Sigmoid colon (tissue), 7 donors: Measurements from ENCODE around the gene SLC25A10. TPM values are rescaled to one million over a fixed set of nuclear protein-coding genes. Genes with fewer than 3 reads are reported as not detected.

ENCODE experiments used
- DNase-seq: peaks from one replicate; pipeline ENCODE4 v3.0.0-alpha.2; 2019
- H3K27ac ChIP-seq, 4 donors: fragments of 200-600 bp; sonication (generic); one replicate each; pipeline ENCODE4 v1.5.1; 2016 to 2019; ENCODE audit warnings: mild to moderate bottlenecking in 1 of 4
- H3K27me3 ChIP-seq, 3 donors: fragments of 200-600 bp; sonication (generic); one replicate each; pipeline ENCODE4 v1.5.1; 2019; ENCODE audit warnings: mild to moderate bottlenecking in 1 of 3
- H3K36me3 ChIP-seq, 4 donors: fragments of 200-600 bp; sonication (generic); one replicate each; pipeline ENCODE4 v1.5.1; 2016 to 2019
- H3K4me1 ChIP-seq, 4 donors: fragments of 200-600 bp; sonication (generic); one replicate each; pipeline ENCODE4 v1.5.1; 2017 to 2019
- H3K4me3 ChIP-seq, 4 donors: fragments of 200-600 bp; sonication (generic); one replicate each; pipeline ENCODE4 v1.5.1; 2017 to 2019; ENCODE audit warnings: mild to moderate bottlenecking in 2 of 4, moderate library complexity in 1 of 4
- H3K9me3 ChIP-seq, 4 donors: fragments of 200-600 bp in 3 of 4; sonication (generic) in 3 of 4; one replicate each; pipeline versions ENCODE4 v1.5.1 to v1.6.1; 2013 to 2019
- CTCF ChIP-seq, 4 experiments: fragments of 450-650 bp in 3 of 4; fragments of 200-600 bp in 1 of 4; IDR thresholded peaks; one replicate each; pipeline ENCODE4 v1.5.1; 2016 to 2019; ENCODE audit warnings: antibody characterized with exemption in 4 of 4, mild to moderate bottlenecking in 3 of 4, moderate library complexity in 2 of 4
- EP300 ChIP-seq, 4 donors: sonication (generic); formaldehyde crosslinking; IDR thresholded peaks; one replicate each; pipeline ENCODE4 v1.6.1; 2017; ENCODE audit warnings: antibody characterized with exemption in 4 of 4
- POLR2A ChIP-seq, 2 donors: fragments of 450-650 bp; IDR thresholded peaks; one replicate each; pipeline ENCODE4 v1.6.1; 2016; ENCODE audit warnings: antibody characterized with exemption in 2 of 2, mild to moderate bottlenecking in 2 of 2, moderate library complexity in 2 of 2
- POLR2AphosphoS5 ChIP-seq, 4 donors: sonication (generic); formaldehyde crosslinking; IDR thresholded peaks; one replicate each; pipeline ENCODE4 v1.6.1; 2017; ENCODE audit warnings: antibody characterized with exemption in 4 of 4
- WGBS, 2 donors: extraction: QIAGEN DNeasy Blood & Tissue Kit; methylation state at CpG; one replicate each; pipeline ENCODE4 v1.1.7; 2013; 5-methylcytosine and 5-hydroxymethylcytosine counted together
- intact Hi-C: fragments of 100-400 bp; cut with DNase I; formaldehyde crosslinking; loops from one replicate; pipeline ENCODE4 v1.15.1; 2023
- polyA plus RNA-seq, 3 donors: library from polyadenylated mRNA; stranded (reverse); fragments of 200-250 nt; gene quantifications; one replicate each; pipeline ENCODE4 v1.2.3, GENCODE V29; 2013
- total RNA-seq, 4 donors: library from RNA; depleted of rRNA; stranded (reverse); fragments of >200 nt; gene quantifications; one replicate each; pipeline ENCODE4 v1.1.0, GENCODE V29; 2016
- donor health status: healthy with polysubstance abuse.
- donor health status: Bipolar disorder and iron deficiency.
- donor health status: healthy.

The SLC25A10 gene
- total and polyA plus RNA-seq, 7 donors = 0.99 to 63.2 (median 7.1) TPM

DNA sequence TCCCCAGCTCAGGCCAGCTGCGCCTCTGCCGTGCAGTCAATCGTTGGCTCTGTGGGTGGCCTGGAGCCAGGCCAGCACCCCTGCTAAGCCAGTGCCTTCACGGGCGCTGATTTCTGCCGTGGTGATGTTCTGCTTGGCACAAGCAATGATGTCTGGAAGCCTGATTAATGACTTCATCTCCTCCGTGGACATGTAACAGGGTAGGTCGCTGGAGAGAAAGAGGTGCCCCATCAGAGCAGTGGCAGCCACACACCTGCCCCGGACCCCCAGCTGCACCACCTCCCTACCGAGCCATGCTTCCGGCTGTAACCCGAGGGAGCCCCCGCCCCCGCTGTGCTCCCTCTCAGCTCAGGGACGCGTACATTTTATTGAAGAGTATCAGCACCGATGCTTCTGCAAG is 30.4 kb upstream of the SLC25A10 start:
- intact Hi-C loops = loop anchor here (5.0 kb wide), 1 partner anchor 44 kb away; the partner anchor contains the start of genes NPLOC4 and TSPAN10
- Histone ChIP-seq H3K36me3 (peaks cover 5 to 21% (median 7%) of the 10 kb centered on the region in 4 donors), H3K9me3 (no peaks in the 10 kb centered on the region), H3K27me3 (no peaks in the 10 kb centered on the region), H3K4me1 (peaks cover 0 to 32% (median 31%) of the 10 kb centered on the region in 4 donors), H3K27ac (no peak overlapping the region), H3K4me3 (no peak overlapping the region)
- DNase-seq = no peak
- 89 to 90% methylated on average over 17 of the region's 17 CpGs for WGBS, 2 donors
- TF ChIP-seq EP300 (IDR thresholded peaks at IDR 0.05) (no peak), POLR2AphosphoS5 (IDR thresholded peaks at IDR 0.05) (no peak), CTCF (IDR thresholded peaks at IDR 0.05) (no peak), POLR2A (IDR thresholded peaks at IDR 0.05) (no peak)

DNA sequence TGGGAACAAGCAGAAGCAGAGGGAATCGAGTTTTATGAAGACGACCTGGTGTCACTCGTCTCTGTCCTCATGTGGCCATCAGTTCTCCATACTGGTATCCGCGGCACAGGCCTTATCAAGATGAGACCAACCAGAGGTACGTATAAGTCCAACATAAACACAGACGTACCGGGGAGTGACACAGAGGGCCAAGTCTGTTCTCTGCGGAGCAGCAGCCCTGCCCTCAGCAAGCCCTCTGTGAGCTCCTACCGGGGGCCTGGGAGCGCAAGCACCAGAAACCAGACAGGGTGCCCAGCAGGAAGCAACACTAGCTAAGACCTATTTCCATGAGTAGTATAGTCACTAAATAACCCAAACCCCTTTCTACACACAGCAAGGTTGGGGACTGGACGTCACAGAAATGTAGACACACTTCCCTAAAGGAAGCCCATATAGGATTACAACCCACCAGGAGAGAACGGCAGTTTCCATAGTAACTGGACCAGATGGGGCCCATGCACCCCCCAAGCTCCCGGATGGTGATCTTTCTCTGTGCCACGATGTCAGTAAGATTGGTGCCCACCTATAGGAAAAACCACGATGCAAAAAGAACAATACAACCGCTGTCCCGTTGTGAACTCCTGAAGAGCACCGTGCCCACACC is 29.4 kb upstream of the SLC25A10 start:
- peaks cover 0 to 32% (median 31%) of the 10 kb centered on the region in 4 donors for H3K4me1 ChIP-seq
- H3K4me3 ChIP-seq = peak overlapping the region; percentile 75 to 97 (median 86)
- no peaks in the 10 kb centered on the region for H3K27me3 ChIP-seq
- H3K27ac ChIP-seq = peak overlapping the region; percentile 81 to 93 (median 84)
- no peaks in the 10 kb centered on the region for H3K9me3 ChIP-seq
- 42 to 47% methylated on average over 19 of the region's 19 CpGs for WGBS, 2 donors
- peaks cover 12 to 31% (median 16%) of the 10 kb centered on the region in 4 donors for H3K36me3 ChIP-seq
- TF ChIP-seq POLR2A (IDR thresholded peaks at IDR 0.05) = no peak
- TF ChIP-seq POLR2AphosphoS5 (IDR thresholded peaks at IDR 0.05) = no peak
- no peak for TF ChIP-seq EP300 (IDR thresholded peaks at IDR 0.05)
- no peak for TF ChIP-seq CTCF (IDR thresholded peaks at IDR 0.05)
- intact Hi-C loops = loop anchor here (5.0 kb wide), 1 partner anchor 45 kb away; the partner anchor contains the start of genes NPLOC4 and TSPAN10
- no peak for DNase-seq

DNA sequence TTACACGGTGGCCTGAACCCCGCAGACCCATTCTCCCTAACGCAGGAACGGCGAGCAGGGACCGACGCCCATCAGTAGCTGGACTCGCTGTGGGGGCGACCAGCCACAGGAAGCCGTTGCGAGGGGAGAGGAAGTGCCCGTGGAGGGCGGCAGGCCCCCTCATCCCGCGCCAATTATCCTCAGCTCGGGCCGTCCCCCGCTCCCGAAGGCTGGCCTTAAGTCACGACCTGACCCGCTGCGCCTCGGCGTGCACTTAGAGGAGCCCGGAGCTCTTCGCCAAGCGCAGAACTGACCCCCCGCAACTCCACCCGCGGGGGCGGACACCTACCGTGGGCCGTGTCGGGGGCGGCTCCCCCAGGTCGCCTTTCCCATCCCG is 28.9 kb upstream of the SLC25A10 start:
- H3K27ac ChIP-seq = peak overlapping the region; percentile 81 to 93 (median 84)
- no peaks in the 10 kb centered on the region for H3K27me3 ChIP-seq
- H3K36me3 ChIP-seq = peaks cover 12 to 36% (median 21%) of the 10 kb centered on the region in 4 donors
- WGBS, 2 donors = 0 to 1% methylated on average over 37 of the region's 37 CpGs
- intact Hi-C loops = loop anchor here (5.0 kb wide), 1 partner anchor 46 kb away; the partner anchor contains the start of genes NPLOC4 and TSPAN10
- H3K9me3 ChIP-seq = no peaks in the 10 kb centered on the region
- DNase-seq = no peak
- no peak for TF ChIP-seq EP300 (IDR thresholded peaks at IDR 0.05)
- TF ChIP-seq POLR2AphosphoS5 (IDR thresholded peaks at IDR 0.05) = no peak
- TF ChIP-seq CTCF (IDR thresholded peaks at IDR 0.05) = no peak
- TF ChIP-seq POLR2A (IDR thresholded peaks at IDR 0.05) = no peak
- peak overlapping the region; percentile 75 to 97 (median 86) for H3K4me3 ChIP-seq
- peaks cover 0 to 32% (median 31%) of the 10 kb centered on the region in 4 donors for H3K4me1 ChIP-seq

- Histone ChIP-seq H3K27ac (peak within 1 kb of the TSS; percentile 81 to 93 (median 86)), H3K9me3 (no peaks in the 10 kb centered on the region), H3K4me3 (peak within 1 kb of the TSS; percentile 75 to 97 (median 86)), H3K27me3 (no peaks in the 10 kb centered on the region), H3K36me3 (peaks cover 12 to 42% (median 27%) of the 10 kb centered on the region in 4 donors), H3K4me1 (peaks cover 0 to 32% (median 31%) of the 10 kb centered on the region in 4 donors)
- DNase-seq = peak; percentile 99
- intact Hi-C loops = loop anchor here (2.0 to 5.0 kb wide), 2 partner anchors 19 to 47 kb away; partner anchors contain the start of genes MRPL12, NPLOC4 and TSPAN10
- TF ChIP-seq EP300 (IDR thresholded peaks at IDR 0.05) (no peak), CTCF (IDR thresholded peaks at IDR 0.05) (no peak), POLR2A (IDR thresholded peaks at IDR 0.05) (peak in 1 of 2 donors; percentile 54), POLR2AphosphoS5 (IDR thresholded peaks at IDR 0.05) (peak; percentile 58 to 89 (median 84))
- 1% methylated on average over 112 of the region's 112 CpGs for WGBS, 2 donors
Observed at GRCh38 chr17:81683584-81684441, 28.3 kb upstream of the SLC25A10 start, which contains the start of the genes ARL16 and HGS. TSS of gene ARL16 (minus strand) at chr17:81683797. CDS start at chr17:81683753, 44 bp downstream. TSS of gene HGS (plus strand) at chr17:81684011. CDS start at chr17:81684067, 56 bp downstream.
